Psoas muscle (tissue), 8 donors: Measurements from ENCODE around the gene KIAA2012. TPM values are rescaled to one million over a fixed set of nuclear protein-coding genes. Genes with fewer than 3 reads are reported as not detected.

ENCODE experiments used
- ATAC-seq, 4 donors: fragments of 200-7000 bp; cut with Tn5 transposase; one replicate each; pipeline ENCODE4 v1.9.1; 2020; ENCODE audit warnings: moderate library complexity in 3 of 4, mild to moderate bottlenecking in 2 of 4
- DNase-seq, 2 donors: peaks; one replicate each; pipeline ENCODE4 v3.0.0-alpha.2; 2020
- H3K27ac ChIP-seq: fragments of 200-600 bp; one replicate; pipeline ENCODE4 v1.8.0; 2022
- H3K27me3 ChIP-seq, 3 donors: fragments of 200-600 bp in 1 of 3; one replicate each; pipeline versions ENCODE4 v1.6.1 to v1.8.0; 2013 to 2022; ENCODE audit warnings: low read length in 2 of 3, mild to moderate bottlenecking in 2 of 3, moderate library complexity in 1 of 3; ENCODE audit not compliant: insufficient read depth in 3 of 3
- H3K36me3 ChIP-seq, 2 donors: fragments of 200-600 bp in 1 of 2; one replicate each; pipeline versions ENCODE4 v1.6.1 to v1.8.0; 2013 to 2022; ENCODE audit warnings: low read depth in 1 of 2, mild to moderate bottlenecking in 1 of 2, moderate library complexity in 1 of 2; ENCODE audit not compliant: insufficient read depth in 1 of 2
- H3K4me1 ChIP-seq: fragments of 200-600 bp; one replicate; pipeline ENCODE4 v1.8.0; 2022
- H3K4me3 ChIP-seq: fragments of 200-600 bp; one replicate; pipeline ENCODE4 v1.8.0; 2022; ENCODE audit warnings: mild to moderate bottlenecking
- H3K9me3 ChIP-seq: fragments of 200-600 bp; one replicate; pipeline ENCODE4 v1.8.0; 2022
- CTCF ChIP-seq: fragments of 200-600 bp; IDR thresholded peaks from one replicate; pipeline ENCODE4 v1.8.0; 2022; ENCODE audit warnings: antibody characterized with exemption
- WGBS, 3 donors: extraction: QIAGEN DNeasy Blood & Tissue Kit; methylation state at CpG; one replicate each; pipeline versions ENCODE4 v1.1.6 to v1.1.7; 2013; 5-methylcytosine and 5-hydroxymethylcytosine counted together
- intact Hi-C, 2 donors: fragments of 100-400 bp; cut with DNase I; formaldehyde crosslinking; loops; one replicate each; pipeline versions ENCODE4 v1.11.0 to v1.14.2; 2022
- polyA plus RNA-seq, 3 donors: library from polyadenylated mRNA; stranded (reverse); fragments of 200-250 nt; gene quantifications; one replicate each; pipeline ENCODE4 v1.2.3, GENCODE V29; 2013
- total RNA-seq, 4 donors: library from RNA; stranded (reverse); fragmentation: NEBNext Ultra II Directional in 2 of 4; extraction: Animal tissue kit (Norgen Biotek cat#: 25700) in 2 of 4; gene quantifications; one replicate each; pipeline versions ENCODE4 v1.2.1 to v1.2.4, GENCODE V29; 2021 to 2023
- donor health status: healthy with polysubstance abuse.
- donor health status: DM: no; HTN: no; CAD: no; lungs with moderate emphysema.
- donor health status: Bipolar disorder and iron deficiency.
- donor health status: healthy.
- donor health status: DM: yes; HTN: yes; CAD: no.
- donor health status: DM: no; HTN: no; CAD: no.
- donor health status: DM: no; HTN: no; CAD: no.
- donor health status: DM: yes; HTN: yes; CAD: no.

KIAA2012 gene
- total and polyA plus RNA-seq, 7 donors, result 0.03 to 0.06 TPM; not detected in 5

- no peak for DNase-seq
- intact Hi-C loops, result no loop called here
- TF ChIP-seq CTCF, result no peak
Observed at GRCh38 chr2:202052235-202052634, 20.8 kb upstream of the KIAA2012 start.

GRCh38 chr2:202054679-202055078 is 18.4 kb upstream of the KIAA2012 start:
- ATAC-seq, result no peak
- intact Hi-C loops, result no loop called here
- Histone ChIP-seq H3K9me3 (no peaks in the 10 kb centered on the region), H3K4me1 (peaks cover 12% of the 10 kb centered on the region), H3K4me3 (no peak overlapping the region), H3K27me3 (no peaks in the 10 kb centered on the region), H3K27ac (no peak overlapping the region), H3K36me3 (no peaks in the 10 kb centered on the region)
- no peak for TF ChIP-seq CTCF
- 75 to 82% (median 78%) methylated on average over 3 of the region's 3 CpGs for WGBS, 3 donors
- no peak for DNase-seq

More at GRCh38 chr2:202052235-202052634, 20.8 kb upstream of the KIAA2012 start:
- H3K4me3 ChIP-seq, result no peak overlapping the region
- no peak overlapping the region for H3K27ac ChIP-seq
- ATAC-seq, result no peak
- H3K4me1 ChIP-seq, result peaks cover 12% of the 10 kb centered on the region
- H3K36me3 ChIP-seq, result no peaks in the 10 kb centered on the region
- 85 to 96% (median 95%) methylated on average over 1 of the region's 1 CpG for WGBS, 3 donors
- no peaks in the 10 kb centered on the region for H3K9me3 ChIP-seq
- H3K27me3 ChIP-seq, result no peaks in the 10 kb centered on the region

DNA sequence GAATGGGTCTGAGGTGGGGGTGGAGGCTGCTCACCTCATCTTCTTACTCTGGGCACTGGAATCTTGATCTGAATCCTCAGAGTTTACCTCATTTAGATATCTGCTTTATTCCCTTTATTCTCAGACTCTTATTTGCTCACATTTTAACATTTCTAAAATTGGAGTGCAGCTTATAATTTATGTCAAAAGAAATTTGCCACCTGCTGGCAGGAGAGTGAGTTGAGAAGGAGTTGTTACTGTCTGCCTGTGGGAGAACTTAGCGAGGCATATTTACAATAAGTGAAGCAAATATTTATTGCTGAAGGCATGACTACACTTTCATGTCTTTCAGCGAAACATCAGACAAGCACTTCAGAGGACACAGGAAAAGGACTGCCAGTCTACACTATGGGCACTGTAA is 16.4 kb upstream of the KIAA2012 start:
- Histone ChIP-seq H3K9me3 (no peaks in the 10 kb centered on the region), H3K27ac (no peak overlapping the region), H3K36me3 (no peaks in the 10 kb centered on the region), H3K4me3 (no peak overlapping the region), H3K4me1 (peaks cover 6% of the 10 kb centered on the region), H3K27me3 (no peaks in the 10 kb centered on the region)
- DNase-seq (no peak), ATAC-seq (no peak)
- peak; percentile 22 for TF ChIP-seq CTCF
- intact Hi-C loops, result no loop called here
- 56 to 73% (median 60%) methylated on average over 2 of the region's 2 CpGs for whole genome bisulfite sequencing, 3 donors

DNA sequence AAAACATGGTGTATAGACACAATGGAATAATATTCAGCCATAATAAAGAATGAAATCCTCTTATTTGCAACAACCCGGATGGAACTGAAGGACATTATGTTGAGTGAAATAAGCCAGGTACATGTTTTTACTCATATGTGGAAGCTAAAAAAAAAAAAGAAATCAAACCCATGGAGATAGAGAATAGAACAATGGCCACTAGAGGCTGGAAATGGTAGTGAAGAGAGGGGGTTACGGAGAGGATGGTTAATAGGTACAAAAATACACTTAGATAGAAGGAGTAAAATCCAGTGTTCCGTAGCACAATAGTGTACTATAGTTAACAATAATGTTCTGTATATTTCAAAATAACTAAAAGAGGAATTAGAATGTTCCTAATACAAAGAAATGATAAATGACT is 12.8 kb upstream of the KIAA2012 start:
- 89 to 93% (median 92%) methylated on average over 3 of the region's 3 CpGs for WGBS, 3 donors
- Histone ChIP-seq H3K4me1 (peaks cover 12% of the 10 kb centered on the region), H3K27me3 (no peaks in the 10 kb centered on the region), H3K4me3 (no peak overlapping the region), H3K9me3 (no peaks in the 10 kb centered on the region), H3K36me3 (no peaks in the 10 kb centered on the region), H3K27ac (no peak overlapping the region)
- ATAC-seq (no peak), DNase-seq (no peak)
- intact Hi-C loops, result no loop called here
- no peak for TF ChIP-seq CTCF

GRCh38 chr2:202061695-202062094 is 11.4 kb upstream of the KIAA2012 start:
- Histone ChIP-seq H3K27me3 (no peaks in the 10 kb centered on the region), H3K36me3 (no peaks in the 10 kb centered on the region), H3K4me3 (no peak overlapping the region), H3K9me3 (no peaks in the 10 kb centered on the region), H3K27ac (no peak overlapping the region), H3K4me1 (peaks cover 12% of the 10 kb centered on the region)
- DNase-seq (no peak), ATAC-seq (no peak)
- intact Hi-C loops, result no loop called here
- 94 to 99% (median 95%) methylated on average over 2 of the region's 2 CpGs for WGBS, 3 donors
- no peak for TF ChIP-seq CTCF
